Progenitor cell of endocrine pancreas (in vitro differentiated cells): ENCODE data around the gene KRTAP4-16. TPM values are rescaled to one million over a fixed set of nuclear protein-coding genes. Genes with fewer than 3 reads are reported as not detected.
"Not testable (repeated sequence)": the region's sequence is repeated elsewhere in the genome, so short reads cannot be mapped to it uniquely, and the experiment has no call there.

Experiments used
- DNase-seq: peaks from one replicate; pipeline ENCODE4 v3.0.0; 2021; ENCODE audit warnings: low spot score; ENCODE audit not compliant: unreplicated experiment
- H3K27ac Mint-ChIP-seq: 2 replicates; pipeline ENCODE4 v1.8.0; 2021; ENCODE audit warnings: mild to moderate bottlenecking, moderate library complexity, mixed read lengths
- H3K27me3 Mint-ChIP-seq: 2 replicates; pipeline ENCODE4 v1.8.0; 2021; ENCODE audit warnings: mixed read lengths
- H3K36me3 Mint-ChIP-seq: 2 replicates; pipeline ENCODE4 v1.8.0; 2022; ENCODE audit warnings: mixed read lengths; ENCODE audit not compliant: insufficient read depth
- H3K4me1 Mint-ChIP-seq: 2 replicates; pipeline ENCODE4 v1.8.0; 2021; ENCODE audit warnings: low read depth, mixed read lengths
- H3K4me3 Mint-ChIP-seq: 2 replicates; pipeline ENCODE4 v1.8.0; 2021; ENCODE audit warnings: low read depth, mild to moderate bottlenecking, moderate library complexity, mixed read lengths
- H3K9me3 Mint-ChIP-seq: 2 replicates; pipeline ENCODE4 v1.8.0; 2021; ENCODE audit warnings: low read depth, mixed read lengths
- total RNA-seq: library from RNA; stranded (reverse); gene quantifications from 2 replicates; pipeline ENCODE4 v1.2.1, GENCODE V29; 2021
- TF ChIP-seq, protein P1 (sequence below): fragments of 200-600 bp; sonication (generic); IDR thresholded peaks from one replicate; pipeline ENCODE4 v1.5.0; 2021; ENCODE audit warnings: antibody characterized with exemption, mild to moderate bottlenecking; ENCODE audit not compliant: unreplicated experiment

Gene KRTAP4-16
- total RNA-seq, 1 donor from 2014 or later = not detected

DNA sequence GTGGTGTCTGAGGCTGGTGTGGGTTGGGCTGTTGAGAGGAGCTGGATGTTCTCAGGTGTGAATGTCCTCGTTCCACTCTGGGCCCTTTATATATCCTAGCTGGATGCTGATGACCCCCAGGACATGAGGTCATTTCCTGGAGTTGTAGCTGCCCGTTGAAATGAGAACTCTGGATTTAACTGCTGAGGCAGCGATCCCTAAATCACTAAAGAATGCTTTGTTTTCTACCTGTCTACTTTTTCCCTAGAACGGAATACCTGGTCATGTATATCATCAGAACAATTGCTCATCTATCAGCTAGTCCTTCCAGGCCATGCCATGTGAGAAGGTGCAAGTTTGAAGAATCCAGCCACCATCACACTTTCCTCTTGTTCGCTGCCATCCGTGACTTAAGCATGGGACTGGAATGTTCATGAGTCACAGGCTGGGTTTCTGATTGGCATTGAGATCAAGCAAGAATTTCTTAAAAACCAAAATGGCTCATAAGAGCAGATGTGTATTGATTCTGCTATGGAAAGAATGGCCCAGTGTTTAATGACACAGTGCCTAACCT lies 41.9 kb downstream of the KRTAP4-16 start, which contains the start of gene KRTAP2-3:
KRTAP2-3 (minus strand) TSS at position 63 of the 553 bp plus-strand sequence. CDS start 64 bp downstream, outside the sequence.
- TF ChIP-seq, protein P1, sequence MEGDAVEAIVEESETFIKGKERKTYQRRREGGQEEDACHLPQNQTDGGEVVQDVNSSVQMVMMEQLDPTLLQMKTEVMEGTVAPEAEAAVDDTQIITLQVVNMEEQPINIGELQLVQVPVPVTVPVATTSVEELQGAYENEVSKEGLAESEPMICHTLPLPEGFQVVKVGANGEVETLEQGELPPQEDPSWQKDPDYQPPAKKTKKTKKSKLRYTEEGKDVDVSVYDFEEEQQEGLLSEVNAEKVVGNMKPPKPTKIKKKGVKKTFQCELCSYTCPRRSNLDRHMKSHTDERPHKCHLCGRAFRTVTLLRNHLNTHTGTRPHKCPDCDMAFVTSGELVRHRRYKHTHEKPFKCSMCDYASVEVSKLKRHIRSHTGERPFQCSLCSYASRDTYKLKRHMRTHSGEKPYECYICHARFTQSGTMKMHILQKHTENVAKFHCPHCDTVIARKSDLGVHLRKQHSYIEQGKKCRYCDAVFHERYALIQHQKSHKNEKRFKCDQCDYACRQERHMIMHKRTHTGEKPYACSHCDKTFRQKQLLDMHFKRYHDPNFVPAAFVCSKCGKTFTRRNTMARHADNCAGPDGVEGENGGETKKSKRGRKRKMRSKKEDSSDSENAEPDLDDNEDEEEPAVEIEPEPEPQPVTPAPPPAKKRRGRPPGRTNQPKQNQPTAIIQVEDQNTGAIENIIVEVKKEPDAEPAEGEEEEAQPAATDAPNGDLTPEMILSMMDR = no peak
- no peak for DNase-seq
- Mint-ChIP-seq H3K4me3 (no peak within 1 kb of the TSS), H3K9me3 (peaks cover 6% of the 10 kb centered on the region), H3K27ac (peak within 1 kb of the TSS; percentile 87), H3K27me3 (no peaks in the 10 kb centered on the region), H3K36me3 (no peaks in the 10 kb centered on the region), H3K4me1 (peaks cover 10% of the 10 kb centered on the region)

DNA sequence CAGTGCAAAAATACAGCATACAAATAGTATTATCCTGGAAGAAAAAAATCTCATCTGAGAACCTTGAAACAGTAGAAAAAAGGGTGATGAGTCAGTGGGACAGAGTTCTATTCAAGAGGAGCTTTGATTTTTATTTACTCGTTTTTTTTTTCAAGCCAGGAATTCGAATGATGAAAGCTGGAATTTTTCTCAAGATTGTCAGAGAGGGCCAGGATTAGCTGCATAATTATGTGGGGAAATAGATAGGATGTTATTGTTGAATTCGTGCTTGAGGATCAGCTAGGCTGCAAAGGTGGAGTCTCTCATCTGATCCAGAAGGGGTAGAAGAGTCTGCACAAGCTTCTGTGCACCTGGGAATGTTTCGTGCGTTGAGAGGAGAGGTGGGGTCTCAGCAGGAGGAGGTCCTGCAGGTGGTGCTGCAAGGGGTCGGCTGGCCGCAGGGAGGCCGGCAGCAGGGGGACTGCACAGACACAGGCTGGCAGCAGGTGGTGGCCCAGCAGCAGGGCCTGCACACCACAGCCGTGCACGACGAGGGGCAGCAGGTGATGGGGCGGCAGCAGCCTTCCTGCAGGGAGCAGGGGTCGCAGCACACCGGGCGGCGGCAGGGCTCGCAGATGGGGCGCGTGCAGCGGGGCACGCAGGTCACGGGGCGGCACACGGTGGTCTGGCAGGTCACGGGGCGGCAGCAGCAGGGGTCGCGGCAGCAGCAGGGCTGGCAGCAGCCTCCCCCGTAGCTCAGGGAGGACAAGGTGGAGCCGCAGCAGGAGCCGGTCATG lies 42.5 kb downstream of the KRTAP4-16 start:
- H3K27me3 Mint-ChIP-seq, H3K27ac Mint-ChIP-seq, H3K4me3 Mint-ChIP-seq, DNase-seq, H3K36me3 Mint-ChIP-seq, H3K9me3 Mint-ChIP-seq, H3K4me1 Mint-ChIP-seq: not testable (repeated sequence)

DNA sequence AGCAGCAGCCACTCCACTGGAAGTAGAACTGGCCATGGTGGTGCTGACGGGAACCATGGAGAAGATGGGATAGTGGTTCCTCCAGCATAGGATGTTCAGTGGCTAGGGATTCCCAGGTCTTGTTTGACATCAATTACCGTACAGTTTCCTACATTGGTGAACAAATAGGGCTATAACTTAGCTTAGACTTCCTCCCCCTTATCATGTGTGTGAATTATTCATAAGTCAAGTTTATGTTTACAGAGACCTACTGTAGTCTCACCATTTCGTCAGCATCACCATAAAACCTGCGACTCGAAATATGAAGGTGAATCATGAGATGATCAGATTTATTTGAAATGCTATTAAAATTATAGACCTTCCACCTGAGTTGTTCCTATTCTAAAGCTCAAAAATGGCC lies 43.3 kb downstream of the KRTAP4-16 start:
- no peak for DNase-seq
- H3K27ac Mint-ChIP-seq = no peak overlapping the region
- H3K4me1 Mint-ChIP-seq = peaks cover 8% of the 10 kb centered on the region
- no peaks in the 10 kb centered on the region for H3K36me3 Mint-ChIP-seq
- TF ChIP-seq, protein P1 = no peak
- H3K9me3 Mint-ChIP-seq = peaks cover 6% of the 10 kb centered on the region
- H3K4me3 Mint-ChIP-seq = no peak overlapping the region
- H3K27me3 Mint-ChIP-seq = no peaks in the 10 kb centered on the region

- H3K27me3 Mint-ChIP-seq = no peaks in the 10 kb centered on the region
- H3K4me1 Mint-ChIP-seq = peaks cover 8% of the 10 kb centered on the region
- H3K4me3 Mint-ChIP-seq = no peak overlapping the region
- TF ChIP-seq, protein P1 = no peak
- DNase-seq = no peak
- no peak overlapping the region for H3K27ac Mint-ChIP-seq
- H3K9me3 Mint-ChIP-seq = peaks cover 15% of the 10 kb centered on the region
- H3K36me3 Mint-ChIP-seq = peaks cover 2% of the 10 kb centered on the region
These were observed 44.5 kb downstream of the KRTAP4-16 start for GRCh38 chr17:41057547-41057946.

- H3K4me3 Mint-ChIP-seq, DNase-seq, H3K27me3 Mint-ChIP-seq, H3K4me1 Mint-ChIP-seq, H3K27ac Mint-ChIP-seq, H3K36me3 Mint-ChIP-seq: not testable (repeated sequence)
- H3K9me3 Mint-ChIP-seq = peaks cover 17% of the 10 kb centered on the region
These were observed 46.9 kb downstream of the KRTAP4-16 start, which contains the start of gene KRTAP2-2 for GRCh38 chr17:41055130-41055529. Gene KRTAP2-2, minus strand, starts transcription at chr17:41055230. Its CDS starts 19 bp downstream, at chr17:41055211.

GRCh38 chr17:41054556-41054955 lies 47.5 kb downstream of the KRTAP4-16 start:
- not testable (repeated sequence) for DNase-seq, H3K4me3 Mint-ChIP-seq, H3K36me3 Mint-ChIP-seq, H3K4me1 Mint-ChIP-seq, H3K27me3 Mint-ChIP-seq, H3K27ac Mint-ChIP-seq
- peaks cover 17% of the 10 kb centered on the region for H3K9me3 Mint-ChIP-seq
